HepG2 (cell line): ENCODE data around the gene PNKP. TPM values are rescaled to one million over a fixed set of nuclear protein-coding genes. Genes with fewer than 3 reads are reported as not detected.
A peak's percentile ranks its signal among the peaks of the same experiment; 100 is the strongest.

ENCODE experiments used
- ATAC-seq: fragments of 200-7000 bp; cut with Tn5 transposase; 3 replicates; pipeline ENCODE4 v1.9.1; 2020; ENCODE audit warnings: mild to moderate bottlenecking, moderate library complexity
- BruUV-seq: library from RNA; stranded (reverse); fragments of 400-500 nt; replicated peaks from 2 replicates; lab custom pipeline; 2021; lab: Mats Ljungman, UMichigan
- CTCF ChIA-PET: fragments of 300-600 bp; formaldehyde crosslinking; extraction: SDS; loops from one replicate; lab custom pipeline; 2021; ENCODE audit warnings: low total read pairs, inconsistent platforms, low intra/inter-chr PET ratio; lab: Yijun Ruan, JAX
- POLR2A ChIA-PET: fragments of 350-600 bp; sonication (Branson Sonifier 250); formaldehyde crosslinking; loops from one replicate; lab custom pipeline; 2020; ENCODE audit warnings: antibody characterized with exemption, inconsistent platforms; lab: Yijun Ruan, JAX
- DNase-seq: peaks from one replicate; pipeline ENCODE4 v3.0.0-alpha.2; 2015; ENCODE audit warnings: low spot score
- FAIRE-seq: peaks from 3 replicates; lab custom pipeline; 2011; peaks lifted over from hg19 to GRCh38; lab: Jason Lieb, UNC
- H2AFZ ChIP-seq: one replicate; pipeline ENCODE4 v1.6.1; 2011; ENCODE audit warnings: low read length, inconsistent platforms
- H3K27ac ChIP-seq: fragments of 300-600 bp; 3 replicates; pipeline ENCODE4 v1.8.0; 2011; ENCODE audit warnings: mixed run types, mild to moderate bottlenecking, mixed read lengths, low read length, inconsistent platforms; ENCODE audit not compliant: insufficient read depth; ENCODE audit errors: extremely low read length
- H3K27me3 ChIP-seq, 2 experiments: fragments of 200-600 bp in 1 of 2; 2 replicates in 1 of 2; 3 replicates in 1 of 2; pipeline versions ENCODE4 v1.6.0 to v1.8.0; 2011; ENCODE audit warnings: low read length in 2 of 2, mild to moderate bottlenecking in 2 of 2, moderate library complexity in 2 of 2, inconsistent platforms in 1 of 2; ENCODE audit not compliant: insufficient read depth in 2 of 2, control insufficient read depth in 1 of 2
- H3K36me3 ChIP-seq, 2 experiments: fragments of 200-600 bp in 1 of 2; replicated peaks in 1 of 2; 2 replicates in 1 of 2; 3 replicates in 1 of 2; pipeline versions ENCODE4 v1.5.1 to v1.8.0; 2011; ENCODE audit warnings: low read length in 2 of 2, inconsistent platforms in 1 of 2; ENCODE audit not compliant: insufficient read depth in 2 of 2, control insufficient read depth in 1 of 2
- H3K4me1 ChIP-seq: 2 replicates; pipeline ENCODE4 v1.5.1; 2012; ENCODE audit warnings: low read length, inconsistent platforms; ENCODE audit not compliant: insufficient read depth
- H3K4me2 ChIP-seq: 2 replicates; pipeline ENCODE4 v1.6.0; 2011; ENCODE audit warnings: low read depth, low read length, inconsistent platforms
- H3K4me3 ChIP-seq, 3 experiments: fragments of 200-600 bp in 1 of 3; sonication (generic), shearing (Covaris generic) in 1 of 3; replicated peaks in 1 of 3; 2 replicates each; pipeline ENCODE4 v1.5.1; 2011 to 2016; ENCODE audit warnings: low read length in 3 of 3, inconsistent platforms in 2 of 3, low read depth in 2 of 3, mild to moderate bottlenecking in 2 of 3, control low read depth in 1 of 3, mixed read lengths in 1 of 3; ENCODE audit not compliant: insufficient read depth in 1 of 3
- H3K79me2 ChIP-seq: one replicate; pipeline ENCODE4 v1.6.1; 2011; ENCODE audit warnings: low read length, inconsistent platforms; ENCODE audit not compliant: insufficient read depth
- H3K9ac ChIP-seq: 2 replicates; pipeline ENCODE4 v1.6.0; 2011; ENCODE audit warnings: mild to moderate bottlenecking, low read depth, low read length, inconsistent platforms; ENCODE audit not compliant: insufficient read depth
- H3K9me3 ChIP-seq: 2 replicates; pipeline ENCODE4 v1.5.1; 2012; ENCODE audit warnings: mild to moderate bottlenecking, low read length
- H4K20me1 ChIP-seq: 2 replicates; pipeline ENCODE4 v1.6.0; 2011; ENCODE audit warnings: inconsistent platforms, mild to moderate bottlenecking, low read length, moderate library complexity; ENCODE audit not compliant: insufficient read depth
- ADNP ChIP-seq: sonication (generic); formaldehyde crosslinking; IDR thresholded peaks from 2 replicates; pipeline ENCODE4 v1.4.0; 2020; ENCODE audit warnings: missing genetic modification reagents
- ASH2L ChIP-seq: fragments of 300-600, 200-600 bp; sonication (generic); IDR thresholded peaks from 2 replicates; pipeline ENCODE4 v1.7.0; 2017; ENCODE audit warnings: low read depth, mild to moderate bottlenecking, moderate library complexity, mixed read lengths, low read length; ENCODE audit not compliant: insufficient read length
- ATM ChIP-seq: fragments of 450-650 bp; IDR thresholded peaks from 2 replicates; pipeline ENCODE4 v1.7.1; 2017; ENCODE audit warnings: mild to moderate bottlenecking, borderline replicate concordance
- CHD4 ChIP-seq: fragments of 200-600 bp; sonication (generic); IDR thresholded peaks from 2 replicates; pipeline ENCODE4 v1.7.0; 2017; ENCODE audit warnings: mild to moderate bottlenecking, low read length, borderline replicate concordance
- CREM ChIP-seq, 2 experiments: sonication (generic) in 1 of 2; formaldehyde crosslinking in 1 of 2; IDR thresholded peaks; 2 replicates each; pipeline versions ENCODE4 v1.4.0 to v1.6.1; 2016 to 2020; ENCODE audit warnings: antibody characterized with exemption in 1 of 2, mild to moderate bottlenecking in 1 of 2, missing genetic modification reagents in 1 of 2
- ISL2 ChIP-seq: sonication (generic); formaldehyde crosslinking; IDR thresholded peaks from 2 replicates; pipeline ENCODE4 v1.5.0; 2020; ENCODE audit warnings: missing genetic modification reagents
- LCORL ChIP-seq, 2 experiments: fragments of 450-650 bp in 1 of 2; sonication (generic) in 1 of 2; formaldehyde crosslinking in 1 of 2; IDR thresholded peaks; 2 replicates each; pipeline versions ENCODE4 v1.5.0 to v1.6.1; 2017 to 2020; ENCODE audit warnings: antibody characterized with exemption in 1 of 2, missing genetic modification reagents in 1 of 2
- PAF1 ChIP-seq: IDR thresholded peaks from 2 replicates; pipeline ENCODE4 v1.6.1; 2016; ENCODE audit warnings: missing genetic modification reagents, missing compliant biosample characterization
- RARG ChIP-seq: sonication (generic); formaldehyde crosslinking; IDR thresholded peaks from 2 replicates; pipeline ENCODE4 v1.4.0; 2020; ENCODE audit warnings: low read depth, mild to moderate bottlenecking, missing genetic modification reagents
- ZBTB3 ChIP-seq: sonication (generic); formaldehyde crosslinking; IDR thresholded peaks from 2 replicates; pipeline ENCODE4 v1.4.0; 2020; ENCODE audit warnings: low read depth, mild to moderate bottlenecking, moderate library complexity, missing genetic modification reagents, borderline replicate concordance
- ZFP36L1 ChIP-seq: sonication (generic); formaldehyde crosslinking; IDR thresholded peaks from 2 replicates; pipeline ENCODE4 v1.8.0; 2022; ENCODE audit warnings: mild to moderate bottlenecking, missing genetic modification reagents, moderate library complexity
- ZMYM3 ChIP-seq: sonication (generic); formaldehyde crosslinking; IDR thresholded peaks from 2 replicates; pipeline ENCODE4 v1.5.1; 2020; ENCODE audit warnings: mild to moderate bottlenecking, missing genetic modification reagents
- ZNF138 ChIP-seq: sonication (generic); formaldehyde crosslinking; IDR thresholded peaks from 2 replicates; pipeline ENCODE4 v1.5.0; 2020; ENCODE audit warnings: mild to moderate bottlenecking, low read depth, missing genetic modification reagents
- ZNF3 ChIP-seq: IDR thresholded peaks from 2 replicates; pipeline ENCODE4 v1.7.0; 2017; ENCODE audit warnings: inconsistent platforms
- ZNF367 ChIP-seq: sonication (generic); formaldehyde crosslinking; IDR thresholded peaks from 2 replicates; pipeline ENCODE4 v1.4.0; 2020; ENCODE audit warnings: missing genetic modification reagents, borderline replicate concordance
- ZNF501 ChIP-seq: sonication (generic); formaldehyde crosslinking; IDR thresholded peaks from 2 replicates; pipeline ENCODE4 v1.5.1; 2020; ENCODE audit warnings: mild to moderate bottlenecking, moderate library complexity, missing genetic modification reagents
- ZNF547 ChIP-seq: sonication (generic); formaldehyde crosslinking; IDR thresholded peaks from 2 replicates; pipeline ENCODE4 v1.5.1; 2020; ENCODE audit warnings: mild to moderate bottlenecking, missing genetic modification reagents
- ZNF629 ChIP-seq: sonication (generic); formaldehyde crosslinking; conservative IDR thresholded peaks from 2 replicates; pipeline ENCODE4 v1.5.0; 2020; ENCODE audit warnings: missing genetic modification reagents
- WGBS: methylation state at CpG from one replicate; pipeline ENCODE4 v1.1.6; 2017; ENCODE audit warnings: low lambda C conversion rate; 5-methylcytosine and 5-hydroxymethylcytosine counted together
- in situ Hi-C: cut with HindIII; loops from 2 replicates; pipeline ENCODE4 v1.10.0; 2017; ENCODE audit warnings: low pct_unique_long_range_greater_than_20kb; ENCODE audit not compliant: extremely low pct_ligation_motif_present
- intact Hi-C: fragments of 100-400 bp; cut with micrococcal nuclease; formaldehyde crosslinking; loops from one replicate; pipeline ENCODE4 v1.10.0; 2022; ENCODE audit not compliant: unreplicated experiment
- polyA plus RNA-seq, 8 experiments: library from polyadenylated mRNA; depleted of rRNA in 3 of 8; stranded (reverse) in 7 of 8; unstranded in 1 of 8; fragments of >200 nt; fragmentation: Illumina TruSeq in 4 of 8; extraction: Trizol in 4 of 8; gene quantifications; 2 replicates each; pipeline versions ENCODE4 v1.2.1 to v1.2.3, GENCODE V29; 2011 to 2016; ENCODE audit warnings: low read depth in 4 of 8, missing spikeins in 1 of 8, mixed read lengths in 1 of 8; ENCODE audit not compliant: insufficient read depth in 1 of 8
- total RNA-seq, 5 experiments: library from RNA; depleted of rRNA; stranded (reverse); fragments of >200 nt; fragmentation: Illumina TruSeq; extraction: Trizol; gene quantifications; 2 replicates each; pipeline ENCODE4 v1.2.3, GENCODE V29; 2016; ENCODE audit warnings: low read depth in 1 of 5
- TF ChIP-seq, protein P1 (sequence below): sonication (generic); formaldehyde crosslinking; IDR thresholded peaks from 2 replicates; pipeline ENCODE4 v1.9.0; 2022; ENCODE audit warnings: missing genetic modification reagents, mild to moderate bottlenecking, borderline replicate concordance
- TF ChIP-seq, protein P2 (sequence below): sonication (generic); formaldehyde crosslinking; IDR thresholded peaks from 2 replicates; pipeline ENCODE4 v1.4.0; 2020; ENCODE audit warnings: missing genetic modification reagents

Gene PNKP
- total and polyA plus RNA-seq, 2 of the 13 experiments (the other 11 are each of a cell fraction or from before 2014, with no cell fraction given): 12.7 to 27.1 TPM

DNA sequence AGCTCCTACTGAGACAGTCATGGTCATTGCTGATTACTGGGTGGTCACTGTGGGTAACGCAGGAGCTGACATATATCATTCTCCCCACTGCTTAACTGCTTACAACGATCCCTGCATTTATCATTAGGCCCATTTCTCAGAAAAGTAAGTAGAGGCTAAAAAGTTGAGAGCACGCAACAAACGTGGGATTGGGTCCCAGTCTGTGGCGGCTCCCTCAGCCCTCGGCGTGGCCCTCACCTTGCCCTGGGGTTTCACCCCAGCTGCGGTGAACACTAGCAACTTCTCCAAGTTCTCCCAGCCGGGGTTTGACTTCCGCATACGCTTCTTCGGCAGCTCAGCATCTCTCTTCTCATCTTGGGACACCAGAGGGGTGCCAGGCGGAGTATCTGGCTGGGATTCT is 2.5 kb downstream of the PNKP start:
- no peak for TF ChIP-seq ISL2 (CRISPR knock-in tag)
- TF ChIP-seq ZMYM3 (CRISPR knock-in tag): peak; percentile 54; the same call in 1 of the 2 replicates
- TF ChIP-seq, protein P1, sequence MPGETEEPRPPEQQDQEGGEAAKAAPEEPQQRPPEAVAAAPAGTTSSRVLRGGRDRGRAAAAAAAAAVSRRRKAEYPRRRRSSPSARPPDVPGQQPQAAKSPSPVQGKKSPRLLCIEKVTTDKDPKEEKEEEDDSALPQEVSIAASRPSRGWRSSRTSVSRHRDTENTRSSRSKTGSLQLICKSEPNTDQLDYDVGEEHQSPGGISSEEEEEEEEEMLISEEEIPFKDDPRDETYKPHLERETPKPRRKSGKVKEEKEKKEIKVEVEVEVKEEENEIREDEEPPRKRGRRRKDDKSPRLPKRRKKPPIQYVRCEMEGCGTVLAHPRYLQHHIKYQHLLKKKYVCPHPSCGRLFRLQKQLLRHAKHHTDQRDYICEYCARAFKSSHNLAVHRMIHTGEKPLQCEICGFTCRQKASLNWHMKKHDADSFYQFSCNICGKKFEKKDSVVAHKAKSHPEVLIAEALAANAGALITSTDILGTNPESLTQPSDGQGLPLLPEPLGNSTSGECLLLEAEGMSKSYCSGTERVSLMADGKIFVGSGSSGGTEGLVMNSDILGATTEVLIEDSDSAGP (CRISPR knock-in tag): peak; percentile 36; the same call in 1 of the 2 replicates
- no peak for TF ChIP-seq ZNF367 (CRISPR knock-in tag)
- TF ChIP-seq RARG (CRISPR knock-in tag): no peak
- peak; percentile 31 for TF ChIP-seq ASH2L
- peak; percentile 94 for TF ChIP-seq ZNF629
- peak; percentile 31; the same call in 1 of the 2 replicates for TF ChIP-seq ADNP (CRISPR knock-in tag)
- no peak for TF ChIP-seq ATM
- no peak for TF ChIP-seq CREM (IDR thresholded peaks at IDR 0.05)
- TF ChIP-seq CREM (CRISPR knock-in tag; IDR thresholded peaks at IDR 0.05): no peak
- TF ChIP-seq, protein P2, sequence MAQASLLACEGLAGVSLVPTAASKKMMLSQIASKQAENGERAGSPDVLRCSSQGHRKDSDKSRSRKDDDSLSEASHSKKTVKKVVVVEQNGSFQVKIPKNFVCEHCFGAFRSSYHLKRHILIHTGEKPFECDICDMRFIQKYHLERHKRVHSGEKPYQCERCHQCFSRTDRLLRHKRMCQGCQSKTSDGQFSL (CRISPR knock-in tag): no peak
- TF ChIP-seq ZNF501: no peak
- peak; percentile 36; the same call in 1 of the 2 replicates for TF ChIP-seq CHD4
- TF ChIP-seq ZNF547: 0 out of 2 replicates have a peak, but pooled peaks have one; percentile 17
- TF ChIP-seq PAF1: no peak
- TF ChIP-seq ZNF3: no peak
- no peak for TF ChIP-seq ZBTB3 (CRISPR knock-in tag)
- no peak for TF ChIP-seq ZFP36L1 (CRISPR knock-in tag)
- no peak for TF ChIP-seq ZNF138
- no peak for TF ChIP-seq LCORL (IDR thresholded peaks at IDR 0.05)
- TF ChIP-seq LCORL (CRISPR knock-in tag; IDR thresholded peaks at IDR 0.05): no peak
- Histone ChIP-seq H2AFZ (no peak overlapping the region), H3K9me3 (no peaks in the 10 kb centered on the region), H3K27ac (no peak overlapping the region), H3K4me2 (peak overlapping the region; percentile 94; the same call in 1 of the 2 replicates), H3K9ac (no peak overlapping the region), H4K20me1 (peaks cover 6% of the 10 kb centered on the region), H3K27me3 (no peaks in the 10 kb centered on the region; a peak in 1 of 5 replicates), H3K4me3 (peak overlapping the region in 1 of 3 experiments; percentile 92; a peak in 2 of 6 replicates), H3K79me2 (peaks cover 16% of the 10 kb centered on the region), H3K36me3 (peaks cover 10 to 32% of the 10 kb centered on the region in 2 experiments), H3K4me1 (peaks cover 44% of the 10 kb centered on the region)
- POLR2A ChIA-PET: interaction anchor here (0.7 to 2.4 kb wide), 7 partner anchors 12 to 188 kb away, joined by 3 to 24 read pairs (median 4); partner anchors contain the start of genes AKT1S1, ATF5, NUP62 and PTOV1
- intact Hi-C loops (no loop called here), in situ Hi-C loops (no loop called here)
- no peak for ATAC-seq
- CTCF ChIA-PET: no interaction called here
- no peak for DNase-seq
- FAIRE-seq: no peak
- WGBS: 88% methylated on average over 10 of the region's 13 CpGs
- no TSS peak for BruUV-seq
